ENCODE data around the gene RNF208.

DNA sequence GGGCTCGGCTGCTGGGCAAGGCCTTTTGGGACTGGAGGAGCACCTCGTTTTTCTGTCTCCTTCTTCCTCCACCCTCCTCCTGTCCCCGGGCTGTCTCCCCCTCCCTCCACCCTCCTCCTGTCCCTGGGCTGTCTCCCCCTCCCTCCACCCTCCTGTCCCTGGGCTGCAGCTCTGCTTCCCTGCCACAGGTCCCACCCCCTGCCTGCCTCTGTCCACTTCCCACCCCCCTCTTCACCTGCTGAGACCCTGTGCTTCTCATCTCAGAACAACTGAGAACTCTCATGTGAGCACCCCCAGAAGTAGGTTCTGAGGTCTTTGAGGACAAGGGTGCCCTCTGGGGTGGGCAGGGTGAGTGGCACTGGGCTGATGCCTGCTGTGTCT, 49.6 kb upstream of the RNF208 start:
- TF ChIP-seq, protein P1, sequence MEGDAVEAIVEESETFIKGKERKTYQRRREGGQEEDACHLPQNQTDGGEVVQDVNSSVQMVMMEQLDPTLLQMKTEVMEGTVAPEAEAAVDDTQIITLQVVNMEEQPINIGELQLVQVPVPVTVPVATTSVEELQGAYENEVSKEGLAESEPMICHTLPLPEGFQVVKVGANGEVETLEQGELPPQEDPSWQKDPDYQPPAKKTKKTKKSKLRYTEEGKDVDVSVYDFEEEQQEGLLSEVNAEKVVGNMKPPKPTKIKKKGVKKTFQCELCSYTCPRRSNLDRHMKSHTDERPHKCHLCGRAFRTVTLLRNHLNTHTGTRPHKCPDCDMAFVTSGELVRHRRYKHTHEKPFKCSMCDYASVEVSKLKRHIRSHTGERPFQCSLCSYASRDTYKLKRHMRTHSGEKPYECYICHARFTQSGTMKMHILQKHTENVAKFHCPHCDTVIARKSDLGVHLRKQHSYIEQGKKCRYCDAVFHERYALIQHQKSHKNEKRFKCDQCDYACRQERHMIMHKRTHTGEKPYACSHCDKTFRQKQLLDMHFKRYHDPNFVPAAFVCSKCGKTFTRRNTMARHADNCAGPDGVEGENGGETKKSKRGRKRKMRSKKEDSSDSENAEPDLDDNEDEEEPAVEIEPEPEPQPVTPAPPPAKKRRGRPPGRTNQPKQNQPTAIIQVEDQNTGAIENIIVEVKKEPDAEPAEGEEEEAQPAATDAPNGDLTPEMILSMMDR (IDR thresholded peaks at IDR 0.05; ENCODE audit: insufficient read depth, low read length, poor library complexity, severe bottlenecking): no peak
- TF ChIP-seq EZH2phosphoT487 (conservative IDR thresholded peaks at IDR 0.05; ENCODE audit: low read length): no peak
